ENCODE measurements around the gene TNIK.

The TNIK gene

DNA sequence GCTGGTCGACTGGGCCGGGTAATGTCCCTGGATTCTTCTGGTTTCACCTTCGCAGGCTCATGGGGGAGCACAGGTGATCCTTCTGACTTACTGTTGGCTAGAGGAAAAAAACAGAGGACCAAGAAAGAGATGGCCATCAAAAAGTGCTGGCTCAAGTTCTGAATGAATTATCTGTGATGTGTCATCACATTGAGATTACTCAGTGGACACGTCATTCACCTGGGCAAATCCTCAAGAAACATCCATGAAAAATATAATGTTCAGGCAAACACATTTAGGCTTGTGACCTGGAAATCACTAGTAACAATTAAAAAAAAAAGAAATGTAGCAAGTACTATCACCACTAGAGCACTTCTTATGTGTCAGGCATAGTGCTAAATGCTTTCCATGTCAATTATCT is 352.1 kb downstream of the TNIK start:
- no peak for DNase-seq (ENCODE audit: low read depth in 2 of 2, low spot score in 1 of 2)

- no peak for DNase-seq (ENCODE audit: low read depth in 2 of 2, low spot score in 1 of 2)
Observed at GRCh38 chr3:171103185-171103584, 357.0 kb downstream of the TNIK start.

GRCh38 chr3:171101982-171102641 is 358.1 kb downstream of the TNIK start:
- no peak for DNase-seq (ENCODE audit: low read depth in 2 of 2, low spot score in 1 of 2)

GRCh38 chr3:171099911-171100310 is 360.3 kb downstream of the TNIK start:
- no peak for DNase-seq (ENCODE audit: low read depth in 2 of 2, low spot score in 1 of 2)

DNA sequence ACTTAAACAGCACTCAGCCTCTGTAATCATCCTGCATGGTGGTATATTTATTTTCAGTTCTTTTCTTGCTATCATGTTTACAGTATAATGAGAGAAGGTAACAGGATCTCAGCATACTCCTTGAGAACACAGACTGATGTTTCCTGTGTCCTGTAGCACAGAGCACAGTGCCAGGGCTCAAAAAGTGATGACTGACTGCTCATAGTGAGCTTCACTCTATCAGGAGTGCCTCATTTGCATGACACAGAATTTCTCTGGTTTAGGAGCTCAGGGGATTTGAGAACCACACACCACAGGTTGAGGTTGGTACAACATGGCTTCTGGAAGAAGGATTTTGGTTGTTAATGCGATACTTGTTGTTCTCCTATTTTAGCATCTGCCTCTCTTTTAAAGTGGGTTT is 365.1 kb downstream of the TNIK start:
- DNase-seq (ENCODE audit: low read depth in 2 of 2, low spot score in 1 of 2) = no peak

DNA sequence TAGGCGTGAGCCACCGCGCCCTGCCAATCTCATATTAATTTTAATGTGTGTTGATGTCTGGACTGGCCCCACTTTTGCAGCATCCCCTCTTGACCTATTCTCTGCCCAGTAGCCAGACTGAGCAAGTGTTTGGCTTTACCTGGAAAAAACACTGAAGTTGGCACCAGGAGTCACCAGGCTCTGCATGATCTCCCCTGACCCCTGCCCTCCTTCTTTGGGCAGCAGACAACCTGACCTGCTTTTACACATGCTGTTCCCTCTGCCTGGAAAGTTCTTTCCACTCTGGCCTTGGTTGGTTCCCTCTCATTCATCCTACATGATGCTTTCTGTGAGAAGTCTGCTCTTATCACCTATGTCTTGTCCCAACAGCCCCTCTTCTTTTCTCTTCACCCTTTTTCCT is 365.8 kb downstream of the TNIK start:
- DNase-seq (ENCODE audit: low read depth in 2 of 2, low spot score in 1 of 2) = no peak

GRCh38 chr3:171093462-171093861 is 366.7 kb downstream of the TNIK start:
- no peak for DNase-seq (ENCODE audit: low read depth in 2 of 2, low spot score in 1 of 2)

DNA sequence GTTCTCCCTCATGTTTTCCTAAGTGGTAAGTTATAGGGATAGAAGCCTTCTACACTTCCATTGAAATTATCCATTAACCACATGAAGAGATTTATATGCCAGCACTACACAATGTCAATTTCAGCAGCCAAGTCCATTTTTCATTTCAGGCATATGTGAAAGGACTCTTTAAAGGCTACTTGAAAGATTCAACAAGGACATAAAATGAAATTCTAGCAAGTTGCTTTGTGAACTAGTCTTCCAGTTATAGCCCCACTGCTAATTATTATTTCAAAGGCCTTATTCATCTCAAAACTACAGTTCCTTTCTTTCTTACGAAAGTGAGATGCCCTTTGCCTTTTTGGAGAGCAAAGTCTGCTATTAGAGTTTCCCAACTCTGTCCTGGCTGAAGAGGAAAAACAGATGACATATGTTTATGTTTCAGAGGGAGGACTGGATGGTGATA is 367.7 kb downstream of the TNIK start:
- DNase-seq (ENCODE audit: low read depth in 2 of 2, low spot score in 1 of 2) = no peak

DNA sequence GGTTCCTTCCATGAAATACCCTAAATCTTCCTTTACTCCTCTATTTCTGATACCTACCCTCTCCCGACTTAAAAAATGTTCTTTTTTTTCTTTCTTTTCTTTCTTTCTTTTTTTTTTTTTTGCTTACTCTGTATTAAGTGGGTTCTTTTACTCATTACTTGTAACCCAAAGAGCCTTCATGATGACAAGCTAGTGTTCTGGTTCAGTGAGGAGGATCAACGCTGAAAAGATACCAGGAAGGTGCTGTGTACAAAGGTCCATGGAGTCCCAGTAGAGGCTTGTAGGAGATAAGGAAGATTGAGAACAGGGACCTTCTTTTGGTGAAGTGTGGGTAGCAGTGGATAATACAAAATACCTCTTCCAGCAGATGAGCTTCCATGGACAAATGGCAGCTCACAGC is 369.9 kb downstream of the TNIK start:
- no peak for DNase-seq (ENCODE audit: low read depth in 2 of 2, low spot score in 1 of 2)

GRCh38 chr3:171088964-171089754 is 371.0 kb downstream of the TNIK start:
- DNase-seq (ENCODE audit: low read depth in 2 of 2, low spot score in 1 of 2) = no peak

DNA sequence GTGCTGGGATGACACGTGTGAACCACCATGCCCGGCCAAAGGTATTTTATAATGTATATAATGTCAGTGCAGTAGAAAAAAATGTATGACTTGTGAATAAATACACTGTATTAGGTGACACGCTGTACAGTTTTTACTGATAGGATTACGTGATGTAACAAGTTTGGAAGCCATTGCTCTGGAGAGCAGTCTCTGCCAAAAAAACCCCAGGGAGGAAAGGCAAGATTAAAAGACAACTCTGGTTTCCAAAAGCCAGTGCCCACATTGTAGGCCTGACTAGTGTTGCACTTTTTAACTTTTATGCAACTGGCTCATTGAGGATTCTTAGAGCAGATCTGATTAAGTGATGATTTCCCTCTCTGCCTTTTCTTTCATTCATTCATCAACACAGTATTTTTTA is 371.7 kb downstream of the TNIK start:
- no peak for DNase-seq (ENCODE audit: low read depth in 2 of 2, low spot score in 1 of 2)

DNA sequence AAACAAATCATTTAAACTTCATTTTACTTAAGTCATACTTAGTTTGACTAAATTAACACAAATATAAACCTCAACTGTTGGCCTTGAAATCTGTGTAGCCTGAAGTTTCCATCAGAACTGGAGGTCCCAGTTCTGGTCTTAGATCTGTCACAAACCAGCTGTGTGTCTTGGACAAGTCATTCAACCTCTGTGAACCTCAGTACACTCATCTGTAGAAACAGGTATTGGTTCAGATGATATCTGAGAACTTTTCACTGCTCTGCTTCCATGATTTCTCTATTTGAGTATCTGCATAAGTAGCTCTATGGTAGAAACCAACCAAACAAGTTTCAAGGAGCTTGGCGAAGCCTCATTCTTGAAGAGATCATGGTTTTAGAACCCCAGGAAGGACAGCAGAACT is 373.3 kb downstream of the TNIK start:
- DNase-seq (ENCODE audit: low read depth in 2 of 2, low spot score in 1 of 2) = no peak

DNA sequence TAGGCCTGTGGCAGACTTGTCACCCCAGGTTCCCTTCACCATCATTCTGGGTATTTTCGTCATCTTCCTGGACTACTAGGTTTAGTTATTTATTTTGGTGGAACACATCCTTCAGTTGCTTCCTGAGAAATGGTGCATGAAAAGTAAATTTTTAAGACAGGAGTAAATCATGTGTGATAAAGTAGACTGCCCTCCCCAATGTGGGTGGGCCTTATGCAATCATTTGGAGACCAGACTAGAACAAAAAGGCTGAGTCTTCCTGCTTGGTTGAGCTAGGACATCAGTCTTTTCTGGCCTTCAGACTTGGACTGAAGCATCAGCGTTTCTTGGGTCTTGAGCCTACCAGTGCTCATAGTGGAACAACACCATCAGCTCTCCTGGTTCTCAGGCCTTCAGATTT is 382.9 kb downstream of the TNIK start:
- no peak for DNase-seq (ENCODE audit: low read depth in 2 of 2, low spot score in 1 of 2)

- DNase-seq (ENCODE audit: low read depth in 2 of 2, low spot score in 1 of 2) = no peak
Observed at GRCh38 chr3:171072432-171072831, 387.8 kb downstream of the TNIK start.

GRCh38 chr3:171068658-171069057 is 391.5 kb downstream of the TNIK start:
- DNase-seq (ENCODE audit: low read depth in 2 of 2, low spot score in 1 of 2) = no peak

DNA sequence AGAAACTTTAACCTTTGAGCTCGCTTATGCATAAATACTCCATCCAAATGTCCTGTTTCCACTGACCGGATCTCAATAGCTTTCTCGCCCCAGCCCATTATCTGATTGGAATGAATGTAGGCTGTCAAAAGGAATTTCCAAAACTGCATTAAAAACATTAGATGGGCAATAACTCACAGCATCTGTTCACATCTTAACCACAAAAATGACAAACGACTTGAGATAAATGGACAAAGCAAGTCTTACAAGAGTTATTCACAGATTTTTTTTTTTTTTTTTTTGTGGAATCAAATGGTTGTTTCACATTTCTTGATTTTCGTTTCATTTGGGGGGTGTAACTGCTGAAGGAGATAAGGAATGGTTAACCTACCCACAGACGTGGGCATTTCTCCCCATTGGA is 394.0 kb downstream of the TNIK start:
- DNase-seq (ENCODE audit: low read depth in 2 of 2, low spot score in 1 of 2) = no peak

DNA sequence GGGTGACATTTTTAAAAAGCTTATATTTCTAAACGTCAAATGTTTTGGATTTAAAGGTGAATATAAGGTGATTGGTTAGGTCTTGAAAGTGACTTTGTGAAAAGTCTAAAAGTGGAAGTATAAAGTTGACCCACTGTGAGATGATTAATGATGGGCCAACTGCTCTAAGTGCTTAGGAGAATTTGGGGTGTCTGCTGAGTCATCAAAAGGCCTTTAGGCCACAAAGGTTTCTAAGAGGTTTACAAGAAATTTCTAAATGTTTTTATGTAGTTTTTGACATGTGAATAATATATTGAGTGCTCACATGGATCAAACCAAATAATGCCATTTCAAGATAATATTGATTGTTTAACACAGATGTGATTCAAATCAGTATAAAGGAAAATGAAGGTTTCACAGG is 394.5 kb downstream of the TNIK start:
- DNase-seq (ENCODE audit: low read depth in 2 of 2, low spot score in 1 of 2) = no peak

DNA sequence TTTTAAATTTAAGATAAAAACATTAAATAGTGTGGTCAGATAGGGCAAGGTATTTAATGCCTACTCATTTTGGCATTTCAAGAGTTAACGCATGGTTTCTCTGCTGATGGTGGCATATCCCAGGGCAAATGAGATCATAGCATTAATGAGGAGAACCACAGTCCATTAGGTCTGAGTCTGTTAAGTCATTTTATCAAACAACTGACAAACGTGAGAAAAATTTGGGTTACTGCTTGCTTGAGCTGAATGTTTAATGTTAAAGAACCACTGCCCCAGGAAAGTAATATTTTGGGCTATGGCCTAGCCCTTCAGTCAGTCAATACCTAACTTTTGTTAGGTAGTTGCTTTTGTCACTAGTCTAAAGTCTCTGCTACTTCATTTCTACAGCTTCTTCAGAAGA is 395.7 kb downstream of the TNIK start:
- no peak for DNase-seq (ENCODE audit: low read depth in 2 of 2, low spot score in 1 of 2)

DNA sequence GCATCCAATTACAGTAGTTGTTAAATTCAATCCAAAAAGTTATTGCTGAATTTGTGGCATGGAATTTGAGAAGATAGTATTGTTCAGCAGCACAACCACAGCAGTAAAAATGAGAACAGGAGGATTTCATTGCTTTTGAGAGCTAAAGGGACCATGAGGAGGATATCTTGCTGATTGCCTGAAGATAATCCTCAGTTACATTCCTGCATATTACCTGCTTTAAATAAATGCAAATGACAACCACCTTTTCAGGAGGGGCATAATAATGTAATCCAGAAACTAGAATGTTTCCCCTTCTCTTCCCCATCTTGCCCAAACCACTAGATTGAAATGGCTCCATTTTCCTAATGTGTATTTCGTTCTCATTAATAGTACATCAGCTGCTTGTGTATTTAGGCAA is 398.5 kb downstream of the TNIK start:
- DNase-seq (ENCODE audit: low read depth in 2 of 2, low spot score in 1 of 2) = no peak

DNA sequence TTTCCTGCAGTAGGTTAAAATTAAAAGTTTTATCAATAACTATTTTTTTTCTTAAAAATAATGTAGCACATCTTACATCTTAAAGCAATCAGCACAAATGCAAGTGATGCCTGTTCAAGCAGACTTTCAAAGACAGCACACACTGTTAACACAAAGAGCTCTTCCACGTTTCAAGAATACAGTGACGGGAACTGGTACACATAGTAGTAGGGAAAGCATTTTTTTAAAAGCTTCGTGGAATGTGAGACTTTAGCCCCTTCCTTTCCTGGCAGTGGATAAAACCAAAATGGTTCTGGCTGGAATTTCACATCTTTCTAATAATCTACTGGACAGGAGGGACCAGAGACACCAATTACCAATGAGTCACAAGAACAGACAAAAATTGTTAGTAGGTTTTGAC is 400.2 kb downstream of the TNIK start:
- DNase-seq (ENCODE audit: low read depth in 2 of 2, low spot score in 1 of 2) = no peak

- DNase-seq (ENCODE audit: low read depth in 2 of 2, low spot score in 1 of 2) = no peak
Observed at GRCh38 chr3:171058873-171059603, 401.2 kb downstream of the TNIK start.

DNA sequence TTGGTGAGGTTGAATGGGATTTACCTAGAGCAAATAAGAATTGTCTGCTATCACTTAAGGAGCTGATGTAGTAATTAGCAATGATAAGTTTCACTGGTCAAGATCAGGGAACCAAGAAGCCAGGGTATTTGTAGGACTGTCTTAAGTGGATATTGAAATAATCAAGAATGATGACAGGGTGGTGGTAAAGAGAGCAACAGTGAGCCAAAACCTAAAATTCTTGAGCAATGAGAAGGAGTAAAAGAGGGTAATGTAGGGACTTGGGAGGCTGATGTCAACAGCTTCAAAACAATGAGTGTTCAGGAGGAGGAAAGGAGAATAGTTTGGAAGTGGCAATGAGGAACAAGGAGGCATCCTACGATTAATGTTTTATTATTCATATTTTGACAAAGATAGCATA is 402.1 kb downstream of the TNIK start:
- DNase-seq (ENCODE audit: low read depth in 2 of 2, low spot score in 1 of 2) = no peak

Data from stimulated activated CD8-positive, alpha-beta memory T cell treated with anti-CD3 and anti-CD28 coated beads, Interleukin-4, amount 100 ng/mL, for 1 hour (primary cell).